K562 (cell line): ENCODE results near the gene TMSB15B. TPM values are rescaled to one million over a fixed set of nuclear protein-coding genes. Genes with fewer than 3 reads are reported as not detected.
"Not testable (repeated sequence)": the region's sequence is repeated elsewhere in the genome, so short reads cannot be mapped to it uniquely, and the experiment has no call there.

Source experiments
- ATAC-seq: fragments of 200-7000 bp; cut with Tn5 transposase; 3 replicates; pipeline ENCODE4 v1.9.1; 2020; ENCODE audit warnings: moderate library complexity
- BruUV-seq: library from RNA; stranded (reverse); fragments of 400-500 nt; replicated peaks from 2 replicates; lab custom pipeline; 2021; lab: Mats Ljungman, UMichigan
- CTCF ChIA-PET: fragments of 300-600 bp; formaldehyde crosslinking; extraction: SDS; loops from one replicate; lab custom pipeline; 2021; ENCODE audit warnings: low intra/inter-chr PET ratio; lab: Yijun Ruan, JAX
- POLR2A ChIA-PET: fragments of 300-600, 350-650 bp; sonication (Branson Sonifier 250); formaldehyde crosslinking; extraction: SDS; loops from one replicate; lab custom pipeline; 2021; ENCODE audit warnings: antibody characterized with exemption, inconsistent platforms; lab: Yijun Ruan, JAX
- DNase-seq, 4 experiments: peaks; one replicate each; pipeline versions ENCODE4 v3.0.0 to v3.0.0-alpha.2; 2011 to 2018; ENCODE audit warnings: low spot score in 3 of 4, mixed read lengths in 3 of 4; ENCODE audit errors: extremely low read depth in 1 of 4
- FAIRE-seq: peaks from 2 replicates; lab custom pipeline; 2011; peaks lifted over from hg19 to GRCh38; lab: Jason Lieb, UNC
- H2AFZ ChIP-seq: 2 replicates; pipeline ENCODE4 v1.6.0; 2011; ENCODE audit warnings: low read depth, low read length, control low read depth, inconsistent platforms
- H3K27ac ChIP-seq: fragments of 200-600 bp; 3 replicates; pipeline ENCODE4 v1.8.0; 2011; ENCODE audit warnings: low read depth, mild to moderate bottlenecking, control low read depth, inconsistent platforms, low read length, moderate library complexity, mixed read lengths; ENCODE audit errors: extremely low read depth
- H3K27me3 ChIP-seq, 2 experiments: fragments of 300-600 bp in 1 of 2; 2 replicates in 1 of 2; 3 replicates in 1 of 2; pipeline versions ENCODE4 v1.6.0 to v1.8.0; 2011; ENCODE audit warnings: inconsistent platforms in 2 of 2, low read length in 2 of 2, mild to moderate bottlenecking in 1 of 2, mixed read lengths in 1 of 2, moderate library complexity in 1 of 2; ENCODE audit not compliant: control insufficient read depth in 2 of 2, insufficient read depth in 2 of 2
- H3K36me3 ChIP-seq: fragments of 300-600 bp; 3 replicates; pipeline ENCODE4 v1.8.0; 2011; ENCODE audit warnings: mild to moderate bottlenecking, low read length, inconsistent platforms; ENCODE audit not compliant: control insufficient read depth, insufficient read depth
- H3K4me1 ChIP-seq, 2 experiments: fragments of 200-600 bp in 1 of 2; replicated peaks in 1 of 2; 2 replicates in 1 of 2; 3 replicates in 1 of 2; pipeline versions ENCODE4 v1.5.1 to v1.8.0; 2011; ENCODE audit warnings: inconsistent platforms in 2 of 2, low read length in 2 of 2, mild to moderate bottlenecking in 1 of 2, mixed read lengths in 1 of 2, moderate library complexity in 1 of 2; ENCODE audit not compliant: control insufficient read depth in 2 of 2, insufficient read depth in 2 of 2
- H3K4me2 ChIP-seq: 2 replicates; pipeline ENCODE4 v1.6.1; 2011; ENCODE audit warnings: low read length, control low read depth, inconsistent platforms, mixed read lengths; ENCODE audit not compliant: insufficient read depth
- H3K4me3 ChIP-seq: fragments of 200-600 bp; sonication (generic), shearing (Covaris generic); 2 replicates; pipeline ENCODE4 v1.5.1; 2016; ENCODE audit warnings: control low read depth, inconsistent platforms
- H3K79me2 ChIP-seq: fragments of 200-600 bp; 3 replicates; pipeline ENCODE4 v1.8.0; 2011; ENCODE audit warnings: low read length, inconsistent platforms; ENCODE audit not compliant: control insufficient read depth, insufficient read depth
- H3K9ac ChIP-seq, 2 experiments: 2 replicates each; pipeline versions ENCODE4 v1.6.0 to v1.6.1; 2011; ENCODE audit warnings: low read depth in 2 of 2, low read length in 2 of 2, control low read depth in 1 of 2, inconsistent platforms in 1 of 2, mild to moderate bottlenecking in 1 of 2, mixed read lengths in 1 of 2; ENCODE audit not compliant: insufficient read depth in 1 of 2
- H3K9me1 ChIP-seq: one replicate; pipeline ENCODE4 v1.6.0; 2011; ENCODE audit warnings: inconsistent platforms, mild to moderate bottlenecking, low read length, moderate library complexity; ENCODE audit not compliant: control insufficient read depth, insufficient read depth
- H3K9me3 ChIP-seq: replicated peaks from 2 replicates; pipeline ENCODE4 v1.5.1; 2011; ENCODE audit warnings: low read depth, low read length, inconsistent platforms; ENCODE audit not compliant: control insufficient read depth, insufficient read depth
- H4K20me1 ChIP-seq: replicated peaks from 2 replicates; pipeline ENCODE4 v1.6.1; 2011; ENCODE audit warnings: low read length, inconsistent platforms, mixed read lengths; ENCODE audit not compliant: control insufficient read depth, insufficient read depth
- MEF2A ChIP-seq: IDR thresholded peaks from 2 replicates; pipeline ENCODE4 v1.6.1; 2011; ENCODE audit warnings: low read depth, mild to moderate bottlenecking, low read length, moderate library complexity; ENCODE audit not compliant: control insufficient read depth
- SMARCB1 ChIP-seq: IDR thresholded peaks from 2 replicates; pipeline ENCODE4 v1.6.1; 2011; ENCODE audit warnings: improper control_type of control experiment, low read depth; ENCODE audit not compliant: insufficient read length
- YY1 ChIP-seq, 3 experiments: IDR thresholded peaks; 2 replicates each; pipeline ENCODE4 v1.6.1; 2011; ENCODE audit warnings: low read length in 2 of 3, mild to moderate bottlenecking in 2 of 3, moderate library complexity in 2 of 3, borderline replicate concordance in 1 of 3, control low read depth in 1 of 3, low read depth in 1 of 3; ENCODE audit not compliant: insufficient read depth in 3 of 3, insufficient replicate concordance in 2 of 3, control insufficient read depth in 1 of 3, insufficient read length in 1 of 3; ENCODE audit errors: extremely low read depth in 1 of 3
- WGBS: fragments of 100-300 bp; shearing (Covaris generic); methylation state at CpG from one replicate; pipeline ENCODE4 v1.1.6; 2016; ENCODE audit warnings: low coverage, mixed read lengths; ENCODE audit not compliant: insufficient coverage; ENCODE audit errors: missing lambda C conversion rate; 5-methylcytosine and 5-hydroxymethylcytosine counted together
- in situ Hi-C: fragments of 300-500 bp; cut with MboI; formaldehyde crosslinking; loops from 4 replicates; pipeline ENCODE4 v1.15.0; 2018; ENCODE audit warnings: inconsistent platforms, mixed read lengths
- intact Hi-C: fragments of 100-400 bp; cut with micrococcal nuclease; formaldehyde crosslinking; loops from 2 replicates; pipeline ENCODE4 v1.14.2; 2022
- polyA plus RNA-seq, 8 experiments: library from polyadenylated mRNA; depleted of rRNA in 4 of 8; stranded (reverse) in 5 of 8; unstranded in 3 of 8; fragments of >200 nt; fragmentation: Nextera tagmentation in 2 of 8; fragmentation: Illumina TruSeq in 1 of 8; extraction: Ambion mirVana in 2 of 8; extraction: Trizol in 1 of 8; gene quantifications; 2 replicates each; pipeline versions ENCODE4 v1.2.1 to v1.2.3, GENCODE V29; 2011 to 2014; ENCODE audit warnings: inconsistent platforms in 1 of 8, missing spikeins in 1 of 8
- total RNA-seq, 7 experiments: library from RNA; depleted of rRNA in 6 of 7; stranded (reverse); fragments of >200 nt in 6 of 7; fragmentation: Illumina TruSeq in 2 of 7; extraction: Trizol in 2 of 7; gene quantifications; 2 replicates each; pipeline versions ENCODE4 v1.2.1 to v1.2.3, GENCODE V29; 2011 to 2021; ENCODE audit warnings: low replicate concordance in 1 of 7

The TMSB15B gene
- total and polyA plus RNA-seq, 9 of the 15 experiments (the other 6 are each of a cell fraction or from before 2014, with no cell fraction given): 0.05 to 0.77 (median 0.32) TPM; not detected in 4

DNA sequence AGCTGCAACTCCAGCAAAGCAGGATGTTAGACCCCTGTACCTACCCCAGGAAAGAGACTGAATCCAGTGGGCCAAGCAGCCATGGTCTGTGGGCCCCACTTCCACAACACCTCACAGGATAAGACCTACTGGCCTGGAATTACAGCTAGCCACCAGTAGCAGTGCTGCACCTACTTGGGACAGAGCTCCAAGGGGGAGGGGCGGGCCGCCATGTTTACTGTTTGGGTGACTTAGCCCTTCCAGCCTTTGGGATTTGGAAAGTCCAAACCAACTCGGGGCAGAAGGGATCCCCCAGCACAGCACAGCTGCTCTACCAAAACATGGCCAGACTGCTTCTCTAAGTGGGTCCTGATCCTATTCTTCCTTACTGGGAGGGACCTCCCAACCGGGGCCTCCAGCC, 9.1 kb upstream of the TMSB15B start:
- TF ChIP-seq YY1 (IDR thresholded peaks at IDR 0.05; ENCODE audit: borderline replicate concordance in 1 of 3, control insufficient read depth in 1 of 3, extremely low read depth in 1 of 3, insufficient read depth in 3 of 3, insufficient read length in 1 of 3, insufficient replicate concordance in 2 of 3, low read depth in 1 of 3, low read length in 2 of 3) (peak in 1 of 3 experiments; percentile 33), SMARCB1 (no peak)
- ChIA-PET POLR2A (no interaction called here), CTCF (no interaction called here)
- no peaks in the 10 kb centered on the region for H3K27me3 ChIP-seq
- intact Hi-C loops (no loop called here), in situ Hi-C loops (no loop called here)
- H2AFZ ChIP-seq: no peak overlapping the region
- no peaks in the 10 kb centered on the region for H3K9me1 ChIP-seq
- H3K4me1 ChIP-seq: no peaks in the 10 kb centered on the region
- H3K4me3 ChIP-seq: no peak overlapping the region
- H3K9me3 ChIP-seq: no peaks in the 10 kb centered on the region
- BruUV-seq: no TSS peak
- H3K4me2 ChIP-seq: no peak overlapping the region
- WGBS: 2% methylated on average over 4 of the region's 4 CpGs
- no peak for DNase-seq
- H3K9ac ChIP-seq: no peak overlapping the region
- no peaks in the 10 kb centered on the region for H4K20me1 ChIP-seq
- no peak for ATAC-seq
- no peak overlapping the region for H3K27ac ChIP-seq
- FAIRE-seq: no peak
- H3K36me3 ChIP-seq: no peaks in the 10 kb centered on the region
- H3K79me2 ChIP-seq: no peaks in the 10 kb centered on the region

DNA sequence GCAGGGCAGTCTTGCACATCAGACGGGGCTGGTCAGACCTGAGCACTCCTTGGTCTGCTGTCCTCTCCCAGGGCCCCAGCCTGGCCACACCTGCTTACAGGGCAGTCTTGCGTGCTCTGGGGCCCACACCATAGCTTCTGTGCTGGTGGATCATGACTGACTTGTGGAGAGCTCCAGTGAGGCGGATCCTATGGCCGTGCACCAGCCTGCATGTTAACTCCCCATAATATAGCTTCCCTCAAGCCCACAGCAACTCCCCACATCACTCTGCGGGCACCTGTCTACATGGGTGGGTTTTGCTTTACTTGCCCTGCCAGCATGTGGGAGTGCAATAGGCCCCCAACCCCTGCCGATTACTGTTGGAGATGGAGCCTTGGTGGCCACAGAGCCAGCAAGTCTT, 8.2 kb upstream of the TMSB15B start:
- POLR2A ChIA-PET: no interaction called here
- Histone ChIP-seq H2AFZ (no peak overlapping the region), H3K36me3 (no peaks in the 10 kb centered on the region)
- CTCF ChIA-PET: no interaction called here
- no peak for DNase-seq
- no peak for ATAC-seq
- TF ChIP-seq MEF2A: no peak
- TF ChIP-seq, all 486 proteins: peak for 0
- no peaks in the 10 kb centered on the region for H3K9me1 ChIP-seq
- no peaks in the 10 kb centered on the region for H3K79me2 ChIP-seq
- intact Hi-C loops (no loop called here), in situ Hi-C loops (no loop called here)
- BruUV-seq: no TSS peak
- H3K9me3 ChIP-seq: no peaks in the 10 kb centered on the region
- no peaks in the 10 kb centered on the region for H4K20me1 ChIP-seq
- H3K27me3 ChIP-seq: no peaks in the 10 kb centered on the region
- no peak overlapping the region for H3K4me3 ChIP-seq
- H3K4me1 ChIP-seq: no peaks in the 10 kb centered on the region
- H3K9ac ChIP-seq: no peak overlapping the region
- H3K27ac ChIP-seq: no peak overlapping the region
- 0% methylated on average over 4 of the region's 6 CpGs for WGBS
- no peak overlapping the region for H3K4me2 ChIP-seq
- FAIRE-seq: no peak

DNA sequence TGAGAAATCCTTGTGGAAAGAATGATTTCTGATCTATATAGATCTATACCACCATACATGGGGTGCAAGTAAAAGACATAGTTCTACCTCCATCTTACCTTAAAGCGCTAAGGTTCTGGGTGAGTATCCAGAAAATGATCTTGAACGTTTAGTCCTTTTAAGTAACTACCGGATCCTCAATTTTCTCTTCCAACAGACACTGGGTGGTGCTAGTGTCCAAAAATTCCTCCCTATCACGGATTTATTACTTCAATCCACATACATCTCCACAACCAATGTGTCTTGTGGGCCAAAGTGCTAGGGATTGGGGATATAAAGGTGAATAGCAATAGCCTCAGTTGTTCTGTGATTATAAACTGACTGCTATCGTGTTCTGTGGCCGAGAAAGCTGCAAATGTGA, 1.8 kb upstream of the TMSB15B start:
- H3K27ac ChIP-seq, CTCF ChIA-PET, H4K20me1 ChIP-seq, H3K9me3 ChIP-seq, DNase-seq, BruUV-seq, H3K79me2 ChIP-seq, H3K36me3 ChIP-seq, ATAC-seq, H3K4me1 ChIP-seq, H3K4me2 ChIP-seq, intact Hi-C loops, H3K4me3 ChIP-seq, H3K27me3 ChIP-seq, H3K9me1 ChIP-seq, in situ Hi-C loops, H2AFZ ChIP-seq, H3K9ac ChIP-seq, POLR2A ChIA-PET: not testable (repeated sequence)
- WGBS: no CpG with 5 or more reads among the region's 6 CpGs
- peak; percentile 48 for FAIRE-seq
